HG03342 (cell line): ENCODE measurements around the gene PPP1R2C.

ENCODE experiments used
- ATAC-seq: cut with Tn5 transposase; IDR thresholded peaks from one replicate; pipeline ENCODE4 v1.9.1; 2021; ENCODE audit warnings: mild to moderate bottlenecking, moderate library complexity; ENCODE audit not compliant: unreplicated experiment

Gene PPP1R2C

DNA sequence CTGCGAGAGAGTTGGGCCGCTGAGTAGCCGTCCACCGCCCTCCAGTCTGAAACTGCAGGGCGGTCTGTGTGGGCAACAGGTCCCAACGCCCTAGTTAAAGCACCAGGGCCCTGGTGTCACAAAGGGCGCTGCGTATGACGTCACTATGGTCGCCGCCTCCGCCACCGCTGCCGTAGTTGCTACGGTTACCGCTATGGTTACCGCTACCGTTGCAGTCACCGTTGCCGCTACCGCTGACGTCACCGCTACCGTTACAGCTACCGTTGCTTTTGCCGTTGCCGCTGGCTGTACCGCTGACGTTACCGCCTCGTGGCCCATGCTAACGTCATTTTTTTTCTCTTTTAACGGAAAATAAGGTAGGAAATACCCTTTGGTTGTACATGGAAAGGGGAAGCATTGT is at the start of gene PPP1R2C:
TSS of gene PPP1R2C (minus strand) at position 68 of the 400 bp plus-strand sequence. CDS start 84 bp downstream, outside the sequence.
- no peak for ATAC-seq

DNA sequence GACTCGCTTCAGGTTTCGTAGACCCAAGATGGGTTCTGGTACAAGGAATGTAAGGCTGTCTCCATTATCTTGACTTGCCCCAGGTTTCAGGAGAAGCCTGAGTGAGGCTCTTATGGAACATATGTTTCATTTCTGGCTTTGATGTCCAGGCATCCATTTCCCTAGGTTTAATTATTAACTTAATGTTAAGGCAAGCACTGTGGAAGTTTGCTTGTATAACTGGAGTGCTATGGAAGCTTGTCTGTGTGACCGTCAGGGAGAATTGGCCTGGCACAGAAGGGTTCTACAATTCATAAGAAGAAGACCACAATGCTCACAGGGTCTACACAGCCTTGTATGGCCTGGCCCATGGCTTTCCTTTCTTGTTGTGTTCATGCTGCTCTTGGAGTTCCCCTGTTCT is 47.2 kb upstream of the PPP1R2C start:
- ATAC-seq: no peak

DNA sequence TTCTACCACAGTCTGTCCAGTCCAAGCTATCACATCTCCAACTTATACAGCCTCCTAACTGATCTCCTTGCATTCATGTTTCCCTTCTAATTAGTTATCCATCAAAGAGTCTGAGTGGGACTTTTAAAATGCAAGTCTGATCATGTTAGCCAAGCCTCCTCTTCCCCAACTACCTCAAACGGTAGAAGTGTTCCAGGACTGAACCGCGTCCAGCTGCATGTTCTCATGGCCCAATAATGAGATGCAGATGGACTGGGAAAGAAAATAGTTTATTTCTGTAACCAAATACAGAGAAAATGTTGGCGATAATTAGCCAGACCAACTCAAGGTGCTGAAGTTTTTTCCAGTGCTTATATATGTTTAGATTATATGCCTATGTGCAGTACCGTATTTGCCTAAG is 46.6 kb upstream of the PPP1R2C start:
- ATAC-seq: no peak

GRCh38 chrX:42823443-42823842 is 45.5 kb upstream of the PPP1R2C start:
- no peak for ATAC-seq

- no peak for ATAC-seq
These were observed 44.0 kb upstream of the PPP1R2C start for GRCh38 chrX:42821803-42822443.

DNA sequence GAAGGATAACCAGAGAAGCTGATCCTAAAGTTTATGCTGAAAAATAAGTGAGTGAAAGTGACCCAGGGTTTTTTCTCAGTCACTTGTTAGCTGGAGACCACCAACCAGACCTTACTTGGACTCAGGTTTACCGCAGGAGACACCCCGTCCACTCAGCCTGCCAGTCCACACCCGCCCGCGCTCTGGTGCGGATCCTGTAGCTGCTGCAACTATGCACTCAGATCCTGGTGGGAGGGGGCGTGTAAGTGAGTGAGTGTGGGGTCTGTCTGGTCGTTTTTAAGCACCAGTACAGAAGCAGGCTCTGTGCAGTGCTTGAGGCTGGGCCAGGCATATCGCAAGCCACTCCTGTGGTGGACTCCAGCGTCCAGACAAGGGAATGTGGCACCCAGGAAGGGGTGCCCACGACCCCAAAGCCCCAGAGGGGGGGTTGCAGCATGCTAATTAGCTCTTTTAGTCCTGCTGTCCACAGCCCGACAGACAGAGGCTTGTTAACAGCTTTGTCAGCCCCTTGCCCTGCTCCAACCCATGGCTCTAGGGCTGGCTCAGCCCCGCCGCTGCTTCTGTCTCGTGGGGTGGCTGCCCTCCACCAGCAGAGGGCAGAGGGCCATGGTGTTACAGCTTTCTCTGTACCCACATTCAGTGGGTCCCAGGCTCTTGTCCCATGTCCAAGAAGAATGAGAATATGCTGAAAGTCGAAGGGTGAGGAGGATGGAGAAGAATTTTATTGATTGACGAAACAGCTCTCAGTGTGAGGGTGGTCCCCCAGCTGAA is 40.4 kb upstream of the PPP1R2C start:
- ATAC-seq: no peak

DNA sequence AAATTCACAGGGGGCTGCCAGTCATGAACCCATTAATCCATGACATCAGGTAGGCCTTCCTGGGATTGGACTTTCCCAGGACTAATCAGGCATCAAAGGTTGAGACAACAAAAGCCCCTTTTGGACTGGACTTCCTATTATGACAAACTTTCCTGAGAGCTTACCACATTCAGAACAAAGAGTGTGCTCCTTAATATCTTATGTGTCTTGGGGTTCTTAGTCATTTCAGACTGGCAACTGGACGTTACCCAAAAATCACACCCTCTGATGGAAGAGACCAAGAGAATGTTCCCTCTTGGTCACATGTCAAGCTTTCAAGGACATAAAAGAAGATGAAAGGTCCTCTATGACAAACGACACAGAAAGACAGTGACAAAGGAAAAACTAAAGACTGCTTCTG is 31.6 kb upstream of the PPP1R2C start:
- ATAC-seq: no peak

DNA sequence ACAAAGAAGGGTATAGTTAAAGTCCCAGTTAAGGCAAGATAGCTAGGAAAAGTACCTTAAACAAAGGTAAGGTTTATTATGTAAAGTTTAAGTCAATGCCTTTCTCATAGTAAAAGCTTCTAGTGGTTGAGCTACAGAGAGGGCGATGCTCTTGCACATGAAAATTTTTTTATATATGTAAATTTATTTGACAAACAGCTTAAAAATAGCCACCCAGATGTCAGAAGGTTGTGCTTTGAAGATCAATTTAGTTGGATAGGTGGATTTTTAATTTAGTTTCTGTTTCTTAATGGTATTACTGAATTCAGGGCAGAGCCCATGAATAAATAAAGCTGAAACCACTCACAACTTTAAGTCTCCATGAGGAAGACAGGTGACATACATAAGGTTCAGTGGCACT is 29.4 kb upstream of the PPP1R2C start:
- ATAC-seq: no peak

GRCh38 chrX:42804524-42804923 is 26.6 kb upstream of the PPP1R2C start:
- ATAC-seq: no peak

GRCh38 chrX:42803320-42803719 is 25.4 kb upstream of the PPP1R2C start:
- no peak for ATAC-seq

DNA sequence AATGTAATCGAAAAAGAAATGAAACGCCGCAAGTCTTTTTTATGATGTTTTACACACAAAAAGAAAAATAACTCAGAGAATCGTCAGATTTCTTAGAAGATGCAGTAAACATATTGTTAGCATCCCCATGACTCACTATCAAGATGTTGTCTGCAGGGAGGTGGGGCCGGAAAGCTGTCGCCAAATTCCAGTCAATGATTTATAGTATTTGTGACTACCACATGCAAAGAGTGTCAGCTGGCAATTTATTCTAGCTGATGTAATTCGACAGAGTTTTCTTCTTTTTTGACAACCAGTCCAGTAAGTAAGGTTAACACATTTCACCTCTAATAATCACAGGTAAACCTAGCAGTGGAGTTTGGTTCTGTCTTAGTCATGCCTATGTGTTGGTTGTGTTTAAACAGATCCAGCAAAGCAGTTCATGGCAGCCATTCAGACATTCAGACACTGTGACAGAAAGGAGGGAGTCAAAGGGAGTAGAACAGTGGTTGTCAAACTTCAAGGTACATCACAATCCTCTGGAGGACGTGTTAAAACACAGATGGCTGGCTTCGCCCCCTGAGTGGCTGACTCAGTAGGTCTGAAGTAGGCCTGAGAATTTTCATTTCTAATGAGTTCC is 19.8 kb upstream of the PPP1R2C start:
- ATAC-seq: no peak

DNA sequence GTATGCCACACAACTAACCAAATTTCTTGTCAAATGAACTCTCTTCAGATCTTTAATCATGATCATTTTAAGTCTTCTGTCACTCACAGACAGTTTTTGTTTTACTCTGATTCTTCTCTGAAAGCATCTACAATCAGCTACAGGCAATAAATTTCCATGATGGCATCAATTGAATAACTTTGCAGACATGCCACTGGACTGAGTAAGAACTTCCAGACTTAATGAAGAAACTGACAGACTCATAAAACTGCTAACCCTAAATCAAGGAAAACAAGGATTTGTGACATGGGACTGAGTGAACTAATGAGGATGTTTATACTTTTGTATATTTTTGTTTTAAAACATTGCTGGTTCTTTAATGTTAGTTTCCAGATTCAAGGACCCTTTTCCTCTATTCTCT is 5.5 kb upstream of the PPP1R2C start:
- no peak for ATAC-seq

- ATAC-seq: no peak
These were observed 1.8 kb downstream of the PPP1R2C start for GRCh38 chrX:42776195-42776594.

DNA sequence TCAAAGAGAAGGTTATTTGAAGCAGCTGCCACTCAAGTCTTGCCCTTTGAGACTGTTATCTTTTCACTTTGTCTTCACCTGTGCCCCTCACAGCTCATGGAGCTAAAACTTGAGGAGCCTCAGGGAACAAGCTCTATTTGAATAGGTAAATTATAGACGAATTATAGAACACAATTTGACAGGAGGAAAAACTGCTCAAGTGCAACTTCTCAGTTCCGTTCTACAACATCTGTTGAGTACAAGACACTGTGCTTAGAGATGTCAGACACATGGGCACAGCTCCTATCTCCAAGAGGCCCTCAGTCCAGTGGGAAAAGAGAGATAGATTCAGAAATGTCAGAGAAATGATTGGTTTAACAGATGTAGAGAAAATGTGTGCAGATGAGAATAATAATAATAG is 5.1 kb downstream of the PPP1R2C start:
- no peak for ATAC-seq

DNA sequence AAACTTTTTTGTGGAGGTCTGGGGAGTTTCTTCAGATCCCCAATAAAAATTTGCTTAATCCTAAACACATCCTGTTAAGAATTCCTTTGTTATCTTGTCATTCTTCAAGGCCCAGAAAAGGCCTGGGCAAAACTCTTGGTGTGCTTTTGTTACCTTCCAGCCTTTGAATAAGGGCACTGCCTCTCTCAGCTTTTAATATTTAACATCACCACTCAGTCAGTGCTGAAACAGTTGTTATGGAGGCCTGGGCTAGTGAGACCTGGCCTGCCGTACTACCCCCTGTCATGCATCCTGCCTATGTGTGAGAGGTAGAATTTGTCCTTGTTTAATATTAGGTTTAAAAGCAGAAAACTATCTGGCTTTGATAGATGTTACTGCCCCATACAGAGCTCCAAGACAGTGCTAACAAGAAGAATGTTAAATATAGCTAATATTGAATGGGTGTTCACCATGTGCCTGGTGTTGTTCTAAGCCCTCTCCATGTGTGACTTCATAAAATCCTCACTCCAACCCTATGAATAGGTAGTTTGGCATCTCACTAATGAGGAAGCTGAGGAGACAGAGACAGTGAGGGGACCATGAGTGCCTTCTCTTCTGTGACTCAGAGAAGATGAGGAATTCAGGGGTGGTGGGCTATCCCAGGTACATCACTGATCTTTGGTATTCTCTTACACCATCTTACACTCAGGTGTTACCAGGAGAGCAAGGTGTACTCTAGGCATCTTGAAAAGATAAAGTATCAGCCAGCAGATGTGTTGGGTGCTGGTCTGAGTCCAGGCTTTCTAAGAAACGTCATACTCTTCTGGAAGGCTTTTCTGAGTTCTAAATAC is 6.2 kb downstream of the PPP1R2C start:
- no peak for ATAC-seq

DNA sequence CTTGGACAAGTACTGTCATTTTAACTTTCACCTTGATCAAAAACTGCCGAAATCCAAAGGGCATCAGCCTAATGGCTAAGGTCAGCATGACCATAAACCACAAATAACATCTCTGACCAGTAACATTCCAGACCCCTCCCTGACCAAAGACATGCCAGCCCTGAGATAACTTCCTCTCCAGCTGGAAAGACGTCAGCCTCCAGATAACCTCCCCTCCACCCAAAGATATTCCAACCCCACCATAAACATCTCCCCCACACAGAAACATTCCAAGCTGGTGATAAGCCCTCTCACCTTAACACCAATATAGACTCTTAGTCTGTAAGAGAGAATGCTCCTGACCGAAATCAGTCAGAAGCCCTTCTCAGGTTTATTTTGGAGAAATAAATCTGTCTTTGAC is 7.4 kb downstream of the PPP1R2C start:
- no peak for ATAC-seq

DNA sequence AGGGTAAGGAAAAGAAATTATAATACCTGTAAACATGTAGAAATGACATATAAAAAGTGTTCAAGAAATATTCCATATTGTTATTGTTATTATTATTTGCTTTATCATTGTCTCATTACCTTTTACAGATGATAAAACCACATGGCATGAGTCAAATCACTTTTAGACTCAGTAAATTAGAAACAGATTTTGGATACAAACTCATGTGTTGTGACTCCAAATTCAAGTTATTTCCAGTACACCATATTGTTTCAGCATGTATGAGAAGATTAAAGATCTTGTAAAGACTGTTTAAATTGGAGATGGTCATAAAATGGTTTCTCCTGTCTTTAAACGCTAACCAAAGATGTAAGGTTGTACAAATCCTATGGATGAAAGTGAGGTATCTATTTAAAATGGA is 18.1 kb downstream of the PPP1R2C start:
- no peak for ATAC-seq

DNA sequence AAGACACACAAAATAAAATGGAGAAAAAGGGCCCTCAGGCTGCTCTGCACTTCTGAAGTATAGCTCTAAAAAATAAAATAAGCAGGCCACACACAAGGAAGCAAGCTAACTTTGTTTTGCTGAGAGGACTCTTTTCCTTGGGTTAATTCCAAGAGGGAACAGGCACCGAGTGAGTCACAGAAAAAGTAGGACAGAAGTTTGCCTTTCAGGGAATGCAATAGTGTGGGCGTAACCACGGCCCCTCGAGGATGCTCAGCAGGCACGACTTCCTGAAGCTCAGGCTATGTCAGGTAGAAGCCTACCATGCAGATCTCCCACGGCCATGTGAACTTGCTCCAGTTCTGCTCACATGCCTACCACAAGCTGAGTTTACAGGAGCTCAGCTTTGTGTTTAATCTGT is 22.1 kb downstream of the PPP1R2C start:
- no peak for ATAC-seq

GRCh38 chrX:42754603-42755002 is 23.4 kb downstream of the PPP1R2C start:
- no peak for ATAC-seq

DNA sequence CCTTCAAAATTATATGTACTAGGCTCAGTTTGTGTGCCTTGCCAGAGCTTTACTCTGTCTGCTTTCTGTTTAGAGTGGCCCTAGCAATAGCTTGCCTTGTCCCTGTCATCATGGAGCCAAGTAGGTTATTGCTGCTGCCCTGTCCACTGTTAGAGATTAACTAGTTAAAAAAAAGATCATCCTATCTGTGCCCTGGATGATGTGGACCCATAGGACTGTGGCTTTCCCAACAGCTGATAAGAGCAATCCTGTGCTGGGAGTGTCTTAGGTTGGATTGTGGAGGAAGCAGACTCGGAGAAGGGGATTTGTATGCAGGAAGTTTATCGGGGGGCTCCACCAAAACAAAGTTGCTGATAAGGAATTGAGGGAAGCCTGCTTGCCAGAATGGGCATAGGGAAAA is 23.8 kb downstream of the PPP1R2C start:
- ATAC-seq: no peak

DNA sequence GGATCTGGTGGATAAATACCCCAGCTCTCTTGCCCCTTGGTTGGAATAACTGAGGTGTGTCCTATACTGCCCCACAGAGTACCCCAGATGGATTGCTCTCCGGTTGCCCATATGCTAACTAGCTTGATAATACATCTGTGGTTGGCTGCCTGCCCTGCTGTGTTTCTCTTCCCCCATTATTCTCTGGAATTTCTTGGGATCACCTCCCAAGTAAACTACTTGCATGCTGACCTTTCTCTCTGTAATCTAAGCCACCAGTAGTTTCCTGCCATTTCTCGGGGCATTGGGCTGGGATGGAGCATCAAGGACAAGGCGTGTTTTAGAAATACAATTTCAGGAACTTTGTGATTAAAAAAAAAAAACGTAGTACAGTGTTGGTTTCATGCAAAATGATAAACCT is 25.2 kb downstream of the PPP1R2C start:
- no peak for ATAC-seq
